Measurements from ENCODE around the gene GRIK3.

Gene GRIK3

GRCh38 chr1:37043101-37043500 lies 8.8 kb upstream of the GRIK3 start:
- DNase-seq (ENCODE audit: low read depth, low spot score) = no peak

- no peak for DNase-seq (ENCODE audit: low read depth, low spot score)
These were observed 8.2 kb upstream of the GRIK3 start for GRCh38 chr1:37042506-37042905.

- no peak for DNase-seq (ENCODE audit: low read depth, low spot score)
These were observed 7.2 kb upstream of the GRIK3 start for GRCh38 chr1:37041483-37041882.

- DNase-seq (ENCODE audit: low read depth, low spot score) = no peak
These were observed 6.5 kb upstream of the GRIK3 start for GRCh38 chr1:37040773-37041172.

- DNase-seq (ENCODE audit: low read depth, low spot score) = no peak
These were observed 5.9 kb upstream of the GRIK3 start for GRCh38 chr1:37040261-37040660.

GRCh38 chr1:37038227-37039093 lies 4.1 kb upstream of the GRIK3 start:
- DNase-seq (ENCODE audit: low read depth, low spot score) = no peak

GRCh38 chr1:37037690-37038089 lies 3.4 kb upstream of the GRIK3 start:
- DNase-seq (ENCODE audit: low read depth, low spot score) = no peak

- no peak for DNase-seq (ENCODE audit: low read depth, low spot score)
These were observed 2.3 kb upstream of the GRIK3 start for GRCh38 chr1:37036667-37037053.

- no peak for DNase-seq (ENCODE audit: low read depth, low spot score)
These were observed 1.7 kb upstream of the GRIK3 start for GRCh38 chr1:37035796-37036666.

GRCh38 chr1:37035014-37035691 lies 838 bp upstream of the GRIK3 start:
- no peak for DNase-seq (ENCODE audit: low read depth, low spot score)

- DNase-seq (ENCODE audit: low read depth, low spot score) = no peak
These were observed 787 bp downstream of the GRIK3 start for GRCh38 chr1:37033355-37034101.

- DNase-seq (ENCODE audit: low read depth, low spot score) = no peak
These were observed 1.5 kb downstream of the GRIK3 start for GRCh38 chr1:37032660-37033354.

- no peak for DNase-seq (ENCODE audit: low read depth, low spot score)
These were observed 2.4 kb downstream of the GRIK3 start for GRCh38 chr1:37031871-37032270.

- no peak for DNase-seq (ENCODE audit: low read depth, low spot score)
These were observed 2.9 kb downstream of the GRIK3 start for GRCh38 chr1:37031429-37031828.

GRCh38 chr1:37028981-37029617 lies 5.2 kb downstream of the GRIK3 start:
- no peak for DNase-seq (ENCODE audit: low read depth, low spot score)

GRCh38 chr1:37021502-37021901 lies 12.8 kb downstream of the GRIK3 start:
- no peak for DNase-seq (ENCODE audit: low read depth, low spot score)

GRCh38 chr1:37020653-37021277 lies 13.6 kb downstream of the GRIK3 start:
- DNase-seq (ENCODE audit: low read depth, low spot score) = no peak

GRCh38 chr1:37018510-37018909 lies 15.8 kb downstream of the GRIK3 start:
- no peak for DNase-seq (ENCODE audit: low read depth, low spot score)

- DNase-seq (ENCODE audit: low read depth, low spot score) = no peak
These were observed 16.6 kb downstream of the GRIK3 start for GRCh38 chr1:37017720-37018119.

- DNase-seq (ENCODE audit: low read depth, low spot score) = no peak
These were observed 18.2 kb downstream of the GRIK3 start for GRCh38 chr1:37016121-37016520.

All from activated CD4-positive, CD25-positive, alpha-beta regulatory T cell treated with anti-CD3 and anti-CD28 coated beads, Interleukin-2, amount 50 U/mL, for 16 hours (primary cell).